ENCODE measurements around the gene IL1RAPL2.
"Not testable (repeated sequence)": the region's sequence is repeated elsewhere in the genome, so short reads cannot be mapped to it uniquely, and the experiment has no call there.

Gene IL1RAPL2

DNA sequence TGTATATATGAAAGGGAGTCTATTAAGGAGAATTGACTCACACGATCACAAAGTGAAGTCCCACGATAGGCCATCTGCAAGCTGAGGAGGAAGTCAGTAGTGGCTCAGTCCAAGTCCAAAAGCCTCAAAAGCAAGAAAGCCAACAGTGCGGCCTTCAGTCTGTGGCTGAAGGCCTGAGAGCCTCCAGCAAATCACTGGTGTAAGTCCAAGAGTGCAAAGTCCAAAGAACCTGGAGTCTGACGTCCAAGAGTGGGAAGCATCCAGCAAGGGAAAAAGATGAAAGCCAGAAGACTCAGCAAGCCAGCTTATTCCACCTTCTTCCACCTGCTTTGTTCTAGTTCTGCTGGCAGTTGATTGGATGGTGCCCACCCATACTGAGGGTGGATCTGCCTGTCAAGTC is 104.1 kb downstream of the IL1RAPL2 start:
- no peak for DNase-seq (ENCODE audit: low read depth)

DNA sequence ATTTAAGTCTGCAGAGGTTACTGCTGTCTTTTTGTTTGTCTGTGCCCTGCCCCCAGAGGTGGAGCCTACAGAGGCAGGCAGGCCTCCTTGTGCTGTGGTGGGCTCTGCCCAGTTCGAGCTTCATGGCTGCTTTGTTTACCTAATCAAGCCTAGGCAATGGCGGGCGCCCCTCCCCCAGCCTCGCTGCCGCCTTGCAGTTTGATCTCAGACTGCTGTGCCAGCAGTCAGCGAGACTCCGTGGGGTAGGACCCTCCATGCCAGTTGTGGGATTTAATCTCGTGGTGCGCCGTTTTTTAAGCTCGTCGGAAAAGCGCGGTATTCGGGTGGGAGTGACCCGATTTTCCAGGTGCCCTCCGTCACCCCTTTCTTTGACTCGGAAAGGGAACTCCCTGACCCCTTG is 111.5 kb downstream of the IL1RAPL2 start:
- DNase-seq (ENCODE audit: low read depth): not testable (repeated sequence)

DNA sequence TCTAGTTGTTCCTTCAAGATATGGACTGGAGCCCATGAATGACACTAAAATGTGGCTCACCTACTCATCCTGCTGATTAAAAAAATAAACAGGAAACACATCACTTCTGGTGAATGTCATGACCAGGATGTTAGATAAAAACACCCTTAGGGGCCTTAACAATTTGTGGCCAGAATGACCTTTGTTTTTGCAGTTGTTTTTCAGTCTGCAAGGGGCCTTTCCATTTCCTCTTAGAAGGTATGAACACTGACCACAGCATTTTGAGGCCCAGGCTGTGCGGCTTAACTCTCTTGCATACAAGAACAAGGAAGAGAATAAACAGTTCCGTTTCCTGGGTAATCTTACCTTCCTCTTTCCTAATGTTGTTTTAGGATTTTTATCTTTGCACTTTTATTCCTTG is 113.2 kb downstream of the IL1RAPL2 start:
- DNase-seq (ENCODE audit: low read depth): no peak

DNA sequence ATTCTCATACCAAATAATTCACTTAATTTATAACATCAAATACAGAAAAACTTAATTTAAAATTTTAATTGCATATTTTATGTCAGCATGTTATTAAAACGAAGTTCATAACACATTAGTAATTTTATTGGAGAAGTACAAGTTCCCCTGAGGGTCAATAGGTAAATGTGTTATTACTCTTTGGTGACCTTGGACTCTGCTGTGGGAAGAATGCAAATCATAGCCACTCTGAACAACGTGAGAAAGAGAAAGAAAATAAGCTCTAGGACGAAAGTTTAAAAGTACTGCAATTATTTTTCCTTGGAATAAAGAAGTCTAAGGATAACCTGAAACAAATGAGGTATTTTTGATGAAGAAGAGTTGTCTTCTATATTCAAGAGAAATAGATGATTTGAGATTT is 115.2 kb downstream of the IL1RAPL2 start:
- DNase-seq (ENCODE audit: low read depth): no peak

DNA sequence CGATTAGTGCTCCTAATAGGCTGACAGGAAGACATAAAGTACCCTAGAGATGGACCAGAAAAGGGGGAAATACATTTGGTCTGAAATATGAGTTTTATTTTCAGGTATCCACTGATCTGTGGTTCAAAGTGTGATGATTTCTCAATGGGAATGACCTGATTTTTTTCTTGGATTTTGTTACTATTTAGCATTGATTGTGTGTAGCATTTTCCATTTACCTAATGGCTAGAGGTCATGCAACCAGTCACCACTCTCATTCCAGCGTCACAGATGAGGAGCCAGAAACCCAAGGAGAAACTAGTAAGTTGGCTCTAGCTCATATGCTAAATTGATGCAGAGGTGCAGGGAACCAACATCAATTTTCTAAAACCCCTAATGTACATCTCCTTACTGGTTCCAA is 118.1 kb downstream of the IL1RAPL2 start:
- DNase-seq (ENCODE audit: low read depth): no peak

DNA sequence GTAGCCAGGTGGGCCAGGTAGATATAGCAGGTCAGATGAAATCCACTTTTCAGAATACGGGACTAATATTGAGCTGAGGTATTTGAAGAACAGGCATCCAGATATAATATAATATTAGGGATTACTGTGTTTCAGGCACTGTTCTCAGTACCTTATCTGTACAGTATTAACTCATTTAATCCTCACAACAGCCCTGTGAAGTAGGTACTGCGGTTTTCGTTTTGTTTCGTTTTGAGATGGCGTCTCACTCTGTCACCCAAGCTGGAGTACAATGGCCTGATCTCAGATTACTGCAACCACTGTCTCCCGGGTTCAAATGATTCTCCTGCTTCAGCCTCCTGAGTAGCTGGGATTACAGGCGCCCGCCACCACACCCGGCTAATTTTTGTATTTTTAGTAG is 129.6 kb downstream of the IL1RAPL2 start:
- DNase-seq (ENCODE audit: low read depth): no peak

DNA sequence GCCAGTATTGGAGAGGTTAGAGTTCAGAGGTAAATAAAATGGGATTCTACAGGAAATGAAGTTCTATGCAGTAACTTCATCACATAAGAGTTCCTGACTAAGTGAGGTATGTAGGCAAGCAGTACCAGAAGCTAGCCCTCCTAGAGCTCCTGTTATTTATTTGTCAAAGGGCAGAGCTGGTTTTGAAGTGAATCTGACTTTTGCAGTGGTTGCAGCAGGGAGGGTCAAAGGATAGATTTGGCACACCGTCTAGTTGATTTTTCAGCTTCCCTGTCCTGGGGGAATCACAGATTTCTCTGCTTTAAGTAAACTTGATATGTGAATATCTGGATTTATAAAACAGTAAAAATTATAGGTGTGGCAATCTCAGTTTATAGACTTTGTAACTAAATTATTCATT is 130.7 kb downstream of the IL1RAPL2 start:
- no peak for DNase-seq (ENCODE audit: low read depth)

DNA sequence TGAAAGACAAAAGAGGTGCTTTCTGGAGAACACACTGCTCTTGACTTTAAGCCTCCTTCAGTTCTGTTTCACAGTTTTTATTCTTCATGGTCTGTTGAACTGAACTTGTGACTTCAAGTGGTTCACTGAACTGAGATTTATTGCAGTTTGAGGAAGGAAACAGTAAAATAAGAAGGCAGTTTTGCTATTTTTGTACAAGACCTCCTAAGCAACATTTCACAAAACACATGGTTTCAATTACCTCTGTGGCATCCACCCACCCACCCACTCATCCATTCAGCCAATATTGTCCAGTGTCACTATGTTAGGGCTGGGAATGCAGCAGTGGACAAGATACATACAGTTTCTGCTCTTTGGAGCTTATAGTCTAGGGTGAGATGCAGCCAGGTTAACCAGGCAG is 131.3 kb downstream of the IL1RAPL2 start:
- DNase-seq (ENCODE audit: low read depth): no peak

DNA sequence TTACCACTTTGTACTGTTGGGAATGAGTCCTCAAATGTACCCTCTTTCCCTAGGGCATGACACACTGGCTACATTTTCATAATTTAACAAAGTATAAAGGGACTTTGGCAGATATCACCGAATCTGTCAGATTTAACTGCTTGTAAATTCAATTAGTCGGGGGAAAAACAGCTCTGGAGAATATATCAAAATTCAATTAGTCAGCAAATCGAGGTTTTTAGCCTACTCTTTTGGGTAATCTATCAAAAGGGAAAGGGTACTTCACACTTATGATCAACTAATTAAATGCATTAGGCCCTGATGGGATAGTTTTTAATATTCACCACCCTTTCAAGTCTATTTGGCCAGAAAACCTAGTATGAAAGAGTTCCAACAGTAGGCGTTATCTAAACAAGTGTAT is 141.0 kb downstream of the IL1RAPL2 start:
- no peak for DNase-seq (ENCODE audit: low read depth)

DNA sequence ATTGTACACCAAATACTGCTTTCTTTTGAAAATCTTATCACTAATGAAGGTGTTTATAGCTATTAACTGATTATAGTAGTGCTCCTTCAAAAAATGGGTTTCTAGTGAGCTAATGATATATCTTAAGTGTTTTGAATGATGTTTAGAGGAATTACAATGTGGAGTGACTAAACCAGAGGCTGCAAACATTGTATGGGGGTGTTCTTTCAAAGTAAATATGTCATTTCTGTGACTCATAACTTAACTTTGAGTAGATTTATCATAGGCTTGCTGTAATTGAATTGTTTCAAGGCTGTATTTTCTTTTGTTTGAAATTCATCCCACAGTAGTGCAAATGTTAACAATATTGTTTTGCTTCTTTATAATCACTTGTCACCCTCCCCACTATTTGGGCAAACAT is 141.6 kb downstream of the IL1RAPL2 start:
- no peak for DNase-seq (ENCODE audit: low read depth)

DNA sequence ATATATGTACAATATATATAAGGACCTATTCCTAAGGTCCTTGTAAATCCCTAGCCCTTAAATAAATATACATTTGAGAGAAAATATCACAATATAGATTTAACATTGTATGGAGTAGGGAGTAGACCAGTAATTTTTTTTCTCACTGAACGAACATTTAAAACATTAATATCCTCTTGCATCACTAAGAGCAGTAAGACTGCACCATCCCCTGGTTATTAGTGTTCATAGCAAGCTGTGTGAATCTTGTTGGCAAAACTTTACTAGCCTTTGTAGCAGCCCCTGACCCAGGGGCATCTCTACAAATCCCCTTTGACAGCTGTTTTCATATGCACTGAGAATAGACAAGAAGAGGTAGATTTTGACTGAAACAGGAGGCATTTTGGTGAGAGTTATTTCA is 146.5 kb downstream of the IL1RAPL2 start:
- no peak for DNase-seq (ENCODE audit: low read depth)

DNA sequence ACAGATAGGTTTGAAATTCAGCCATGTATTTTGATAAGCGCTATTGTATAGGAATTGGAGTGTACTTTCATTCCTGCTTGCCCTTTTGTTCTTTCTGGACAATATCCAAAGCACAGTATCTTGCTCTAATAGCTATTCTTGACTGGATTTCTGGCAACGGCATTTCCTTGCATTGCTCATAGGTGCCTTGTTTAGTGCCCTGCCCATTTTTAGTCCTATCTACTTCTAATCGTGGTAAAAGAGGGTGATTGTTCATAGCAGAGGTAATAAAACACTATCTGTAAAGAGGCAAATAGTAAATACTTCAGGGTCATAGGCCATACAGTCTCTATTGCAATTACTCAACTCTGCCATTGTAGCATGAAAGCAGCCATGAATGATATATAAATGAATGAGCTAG is 155.9 kb downstream of the IL1RAPL2 start:
- no peak for DNase-seq (ENCODE audit: low read depth)

DNA sequence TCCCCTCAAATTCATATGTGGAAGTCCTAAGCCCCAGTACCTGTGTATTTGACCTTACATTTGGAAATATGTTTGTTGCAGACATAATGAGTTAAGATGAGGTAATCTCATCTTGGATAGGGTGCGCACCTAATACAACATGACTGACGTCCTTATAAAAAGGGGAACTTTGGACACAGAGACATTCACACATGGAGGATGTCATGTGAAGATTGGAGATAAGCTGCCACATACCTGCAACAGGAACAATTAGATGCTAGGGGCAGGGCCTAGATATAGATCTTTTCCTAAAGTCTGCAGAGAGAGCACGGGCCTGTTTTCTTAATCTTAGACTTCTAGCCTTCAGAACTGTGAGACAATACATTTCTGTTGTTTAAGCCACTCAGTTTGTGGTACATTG is 162.5 kb downstream of the IL1RAPL2 start:
- no peak for DNase-seq (ENCODE audit: low read depth)

DNA sequence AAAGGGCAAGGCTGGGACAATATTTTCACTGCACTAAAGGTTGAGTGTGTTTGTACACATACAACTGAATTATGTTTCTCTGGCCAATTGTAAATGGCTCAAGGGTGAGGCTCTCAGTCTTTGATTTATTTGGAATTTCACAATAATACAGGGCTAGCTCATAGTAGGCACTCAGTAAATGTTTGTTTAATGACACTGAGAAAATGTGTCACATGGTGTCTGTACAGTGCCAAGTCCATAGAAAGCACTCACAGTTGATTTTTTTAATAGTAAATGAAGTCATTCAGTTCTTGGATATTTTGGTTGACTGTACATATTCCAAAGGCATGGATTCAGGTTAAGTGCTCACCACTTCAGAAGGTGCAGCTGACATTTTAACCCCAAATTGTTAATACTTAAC is 176.4 kb downstream of the IL1RAPL2 start:
- DNase-seq (ENCODE audit: low read depth): no peak

DNA sequence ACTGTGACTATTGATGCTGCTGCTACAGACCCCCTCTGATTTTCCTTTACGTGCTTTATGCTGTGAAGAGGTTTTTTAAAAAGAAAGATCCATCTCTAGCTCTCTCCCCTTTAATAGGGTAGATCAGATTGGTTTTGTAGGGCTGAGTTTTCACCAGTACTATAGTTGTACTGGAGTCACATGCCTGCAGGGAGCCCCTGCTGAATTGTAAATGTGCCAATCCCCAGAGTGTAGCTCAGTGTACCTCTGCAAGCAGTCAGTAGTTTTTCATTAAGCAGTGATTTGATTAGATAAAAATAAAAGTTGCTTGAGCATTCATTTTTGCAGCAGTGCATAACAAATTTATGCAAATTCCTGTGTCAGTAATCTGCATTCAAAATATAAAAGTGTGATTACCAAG is 179.2 kb downstream of the IL1RAPL2 start:
- no peak for DNase-seq (ENCODE audit: low read depth)

DNA sequence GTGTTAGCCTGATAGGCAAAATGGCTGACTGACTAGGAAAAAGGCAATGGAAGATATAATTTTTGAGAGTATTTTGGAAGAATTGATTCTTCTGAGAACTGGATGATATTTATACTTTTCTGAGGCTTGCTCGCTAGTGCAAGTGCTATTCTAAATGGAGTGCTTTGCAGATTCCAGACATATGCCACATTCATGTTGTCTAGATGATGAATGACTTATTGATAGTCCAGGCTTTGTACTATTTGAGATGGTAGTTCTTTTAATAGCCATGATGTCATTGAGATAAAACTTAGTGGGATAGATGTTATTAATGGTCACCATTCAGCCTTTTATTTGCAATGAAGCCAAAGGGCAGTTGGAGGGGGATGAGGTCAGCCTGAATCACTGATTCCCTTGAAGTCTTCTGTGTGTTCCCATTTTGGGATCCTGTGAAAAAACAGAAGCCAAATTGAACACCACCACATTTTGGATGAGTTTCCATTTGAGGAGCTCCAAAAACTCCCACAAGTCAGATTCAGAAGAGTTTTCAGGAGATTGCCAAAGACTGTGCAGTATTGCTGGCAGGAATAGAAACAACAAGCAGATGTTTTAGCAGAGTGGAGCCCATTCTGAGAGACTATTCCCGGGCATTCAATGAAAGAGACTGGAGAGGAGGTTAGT is 184.1 kb downstream of the IL1RAPL2 start:
- no peak for DNase-seq (ENCODE audit: low read depth)

DNA sequence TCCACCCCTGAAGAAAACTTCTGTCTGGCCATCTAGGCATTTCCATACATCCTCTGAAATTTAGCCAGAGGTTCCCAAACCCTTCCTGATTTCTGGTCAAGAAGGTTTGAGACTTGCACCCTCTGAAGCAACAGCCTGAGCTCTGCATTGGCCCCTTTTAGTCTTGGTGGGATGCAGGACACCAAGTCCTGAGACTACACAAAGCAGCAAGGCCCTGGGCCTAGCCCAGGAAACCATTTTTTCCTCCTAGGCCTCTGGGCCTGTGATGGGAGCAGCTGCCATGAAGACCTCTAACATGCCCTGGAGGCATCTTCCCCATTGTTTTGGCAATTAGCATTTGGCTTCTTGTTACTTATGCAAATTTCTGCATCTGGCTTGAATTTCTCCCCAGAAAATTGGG is 196.6 kb downstream of the IL1RAPL2 start:
- DNase-seq (ENCODE audit: low read depth): no peak

DNA sequence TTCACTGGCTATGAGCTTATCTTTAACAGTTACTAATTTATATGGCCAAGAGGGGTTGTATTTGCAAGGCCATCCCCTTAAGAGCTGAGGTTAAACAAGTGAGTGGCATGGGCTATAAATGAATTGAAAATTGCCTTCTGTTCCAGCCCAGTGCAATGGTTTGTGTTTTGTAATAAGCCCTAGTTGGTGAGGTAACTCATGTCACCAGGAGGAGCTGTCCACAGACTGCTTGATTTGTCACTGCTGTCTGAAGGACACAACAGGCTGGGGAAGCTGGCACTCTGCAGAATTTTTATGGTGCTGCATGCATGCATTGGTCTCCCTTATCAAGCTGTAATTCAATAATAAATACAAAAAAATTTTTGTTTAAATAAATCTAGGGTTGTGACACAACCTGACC is 223.8 kb downstream of the IL1RAPL2 start:
- DNase-seq (ENCODE audit: low read depth): no peak

DNA sequence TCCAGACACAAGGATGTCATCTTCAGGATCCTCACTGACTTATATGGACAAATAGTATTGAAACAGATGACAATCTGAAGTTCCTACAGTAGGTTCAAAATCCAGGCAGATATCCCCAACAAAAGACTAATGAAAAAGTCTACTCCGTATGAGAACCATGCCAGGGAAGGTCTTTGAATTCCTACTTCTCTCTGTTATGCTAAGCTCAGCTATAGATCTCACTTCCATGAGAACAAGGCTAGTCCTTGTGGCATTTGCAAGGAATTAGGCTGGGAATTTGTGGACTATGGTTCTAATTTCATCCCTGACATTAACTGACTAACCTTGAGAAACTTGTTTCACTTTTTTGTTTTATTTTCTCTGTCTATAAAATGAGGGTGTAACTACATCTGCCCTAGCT is 229.8 kb downstream of the IL1RAPL2 start:
- no peak for DNase-seq (ENCODE audit: low read depth)

DNA sequence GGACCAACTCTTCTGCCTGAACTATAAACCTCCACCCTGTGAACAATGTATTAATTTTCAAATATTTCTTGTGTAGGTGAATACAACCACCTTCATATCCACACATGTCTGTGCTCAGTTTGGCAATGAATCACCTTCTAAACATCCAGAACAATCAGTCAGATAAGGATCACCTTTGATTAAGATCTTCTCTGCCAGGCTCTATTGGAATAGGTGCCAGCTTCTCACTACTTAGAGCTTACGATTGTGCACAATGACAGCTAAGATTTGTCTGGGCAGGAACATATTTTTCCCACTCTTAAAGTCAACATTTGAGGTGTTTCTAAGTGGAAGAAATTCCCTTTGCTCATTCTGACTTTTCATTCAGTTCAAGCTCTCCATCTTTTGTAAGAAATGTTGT is 237.2 kb downstream of the IL1RAPL2 start:
- no peak for DNase-seq (ENCODE audit: low read depth)

DNA sequence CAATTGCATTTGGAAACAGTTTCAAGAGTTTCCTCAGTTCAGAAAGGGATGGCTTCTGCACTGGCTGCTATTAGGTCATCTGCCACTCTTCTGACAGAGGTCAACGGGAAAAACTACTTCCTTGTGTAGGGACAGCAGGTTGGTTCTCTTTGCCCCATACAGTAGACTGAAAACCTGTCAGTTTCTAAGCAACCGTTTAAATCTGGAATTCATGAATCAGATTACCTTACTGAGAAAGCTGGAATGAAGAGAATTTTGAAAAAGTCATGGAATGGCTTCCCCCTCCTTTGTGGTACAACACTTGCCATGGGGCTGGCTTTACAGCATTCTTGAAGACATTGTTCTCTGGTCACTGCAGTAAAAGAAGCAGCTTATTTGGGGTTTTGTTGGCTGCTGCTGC is 240.3 kb downstream of the IL1RAPL2 start:
- no peak for DNase-seq (ENCODE audit: low read depth)

DNA sequence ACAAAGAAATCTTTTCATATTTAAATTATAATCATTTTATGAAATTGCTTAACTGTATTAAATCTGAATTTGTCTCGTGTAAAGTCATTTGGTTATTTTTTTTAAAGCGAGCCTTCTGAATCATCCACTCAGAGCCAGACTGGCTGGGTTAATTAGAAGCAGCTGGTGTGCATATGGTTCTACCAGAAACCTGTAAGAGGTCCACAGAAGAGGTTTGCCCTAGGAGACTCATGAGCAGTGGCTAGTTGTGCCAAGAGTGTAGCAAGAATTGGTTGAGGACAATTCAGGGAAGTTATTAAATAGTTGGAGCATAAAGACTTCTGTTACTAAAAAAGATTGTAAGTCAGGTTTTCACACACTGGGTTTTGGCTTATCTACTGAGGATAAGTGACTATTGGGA is 267.4 kb downstream of the IL1RAPL2 start:
- no peak for DNase-seq (ENCODE audit: low read depth)

DNA sequence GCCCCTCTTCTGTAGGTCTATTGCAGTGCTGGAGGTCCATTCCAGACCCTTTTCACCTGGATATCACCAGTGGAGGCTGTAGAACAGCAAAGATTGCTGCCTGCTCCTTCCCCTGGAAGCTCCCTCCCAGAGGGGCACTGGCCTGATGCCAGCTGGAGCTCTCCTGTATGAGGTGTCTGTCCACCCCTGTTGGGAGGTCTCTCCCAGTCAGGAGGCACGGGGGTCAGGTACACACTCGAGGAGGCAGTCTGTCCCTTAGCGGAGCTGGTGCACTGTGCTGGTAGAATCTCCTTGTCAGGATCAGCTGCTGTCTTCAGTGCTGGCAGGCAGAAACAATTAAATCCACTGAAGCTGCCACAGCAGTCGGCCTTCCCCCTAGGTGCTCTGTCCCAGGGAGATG is 276.6 kb downstream of the IL1RAPL2 start:
- DNase-seq (ENCODE audit: low read depth): no peak

DNA sequence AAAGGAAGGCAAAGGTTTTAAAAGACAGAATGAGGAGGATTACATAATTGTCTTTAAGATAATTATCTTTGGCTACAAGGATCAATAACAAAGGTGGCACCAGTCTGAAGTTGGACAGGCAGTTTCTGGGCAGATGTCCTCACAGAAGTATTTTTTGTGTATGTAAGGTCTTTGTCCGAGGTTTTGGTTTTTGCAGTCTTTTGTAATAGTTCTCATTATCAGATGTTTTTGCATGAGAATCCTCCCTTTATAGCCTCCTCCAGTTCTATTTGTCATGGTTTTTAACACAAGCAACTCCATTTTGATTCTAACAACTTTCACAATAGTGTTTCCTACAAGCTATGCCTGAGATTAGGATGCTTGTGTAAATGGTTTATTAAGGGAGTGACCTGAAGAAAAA is 286.2 kb downstream of the IL1RAPL2 start:
- DNase-seq (ENCODE audit: low read depth): no peak

DNA sequence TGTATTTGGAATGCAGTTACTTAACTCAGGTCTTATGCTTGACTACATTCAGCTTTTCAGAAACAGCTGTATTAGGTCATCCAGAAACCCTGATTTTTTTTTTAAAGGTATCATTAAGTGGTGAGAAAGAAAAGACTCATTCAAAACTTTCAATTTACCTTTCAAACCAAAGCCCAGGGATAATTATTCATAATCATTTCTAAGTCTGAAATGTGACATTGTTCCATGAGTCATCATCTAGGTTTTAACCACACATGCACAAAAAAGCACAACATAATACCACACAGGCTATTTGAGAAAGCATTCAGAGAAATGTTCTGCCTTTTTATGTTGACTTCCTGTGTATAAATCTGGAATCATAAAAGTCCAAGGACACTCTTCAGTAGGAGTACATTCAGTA is 288.2 kb downstream of the IL1RAPL2 start:
- DNase-seq (ENCODE audit: low read depth): no peak

Data from activated T-cell treated with anti-CD3 and anti-CD28 coated beads for 48 hours (primary cell).